Endodermal cell (in vitro differentiated cells): ENCODE results near the gene CLEC2L. TPM values are rescaled to one million over a fixed set of nuclear protein-coding genes. Genes with fewer than 3 reads are reported as not detected.
A peak's percentile ranks its signal among the peaks of the same experiment; 100 is the strongest.

Experiments used
- DNase-seq: peaks from one replicate; pipeline ENCODE4 v3.0.0-alpha.2; 2017
- H3K27ac ChIP-seq: 2 replicates; pipeline ENCODE4 v1.5.1; 2013; ENCODE audit warnings: mild to moderate bottlenecking, low read depth, low read length, moderate library complexity
- H3K27me3 ChIP-seq: 2 replicates; pipeline ENCODE4 v1.6.1; 2013; ENCODE audit warnings: mild to moderate bottlenecking, low read length, moderate library complexity; ENCODE audit not compliant: insufficient read depth, control insufficient read depth, poor library complexity, severe bottlenecking
- H3K36me3 ChIP-seq: 2 replicates; pipeline ENCODE4 v1.7.0; 2013; ENCODE audit warnings: mild to moderate bottlenecking, low read length, moderate library complexity; ENCODE audit not compliant: control insufficient read depth, insufficient read depth
- H3K4me1 ChIP-seq: one replicate; pipeline ENCODE4 v1.7.0; 2013; ENCODE audit warnings: low read length; ENCODE audit not compliant: control insufficient read depth, insufficient read depth
- H3K4me3 ChIP-seq: 2 replicates; pipeline ENCODE4 v1.5.1; 2013; ENCODE audit warnings: mild to moderate bottlenecking, low read length, moderate library complexity
- H3K9ac ChIP-seq: 2 replicates; pipeline ENCODE4 v1.6.1; 2013; ENCODE audit warnings: mild to moderate bottlenecking, low read length, moderate library complexity; ENCODE audit not compliant: poor library complexity, severe bottlenecking; ENCODE audit errors: extremely low read depth
- H3K9me3 ChIP-seq: 2 replicates; pipeline ENCODE4 v1.6.1; 2013; ENCODE audit warnings: mild to moderate bottlenecking, low read length, moderate library complexity; ENCODE audit not compliant: control insufficient read depth
- H3K27ac Mint-ChIP-seq: 2 replicates; pipeline ENCODE4 v1.8.0; 2020; ENCODE audit warnings: mixed read lengths
- H3K27me3 Mint-ChIP-seq: 2 replicates; pipeline ENCODE4 v1.8.0; 2021; ENCODE audit warnings: mild to moderate bottlenecking, mixed read lengths; ENCODE audit not compliant: insufficient read depth
- H3K36me3 Mint-ChIP-seq: 2 replicates; pipeline ENCODE4 v1.8.0; 2020; ENCODE audit warnings: low read depth, mixed read lengths
- H3K4me1 Mint-ChIP-seq: 2 replicates; pipeline ENCODE4 v1.8.0; 2020; ENCODE audit warnings: mixed read lengths
- H3K4me3 Mint-ChIP-seq: 2 replicates; pipeline ENCODE4 v1.8.0; 2020; ENCODE audit warnings: mild to moderate bottlenecking, moderate library complexity, mixed read lengths
- H3K9me3 Mint-ChIP-seq: 2 replicates; pipeline ENCODE4 v1.8.0; 2020; ENCODE audit warnings: mild to moderate bottlenecking, mixed read lengths
- WGBS, 2 experiments: methylation state at CpG; one replicate each; pipeline versions ENCODE4 v1.1.5 to v1.1.7; 2013; ENCODE audit warnings: missing lambda C conversion rate in 2 of 2, mixed read lengths in 1 of 2; ENCODE audit not compliant: insufficient coverage in 1 of 2, insufficient read length in 1 of 2; 5-methylcytosine and 5-hydroxymethylcytosine counted together
- total RNA-seq, 2 donors: library from RNA; stranded (reverse); fragmentation: NEBNext Ultra II Directional in 1 of 2; extraction: Animal tissue kit (Norgen Biotek cat#: 25700) in 1 of 2; gene quantifications; 2 replicates in 1 of 2; 3 replicates in 1 of 2; pipeline ENCODE4 v1.2.1, GENCODE V29; 2021
- TF ChIP-seq, protein P1 (sequence below): fragments of 200-600 bp; sonication (generic); conservative IDR thresholded peaks from 2 replicates; pipeline ENCODE4 v1.5.0; 2021; ENCODE audit warnings: antibody characterized with exemption, mild to moderate bottlenecking

Gene CLEC2L
- total RNA-seq, 2 donors from 2014 or later, result 1.2 to 1.5 TPM

DNA sequence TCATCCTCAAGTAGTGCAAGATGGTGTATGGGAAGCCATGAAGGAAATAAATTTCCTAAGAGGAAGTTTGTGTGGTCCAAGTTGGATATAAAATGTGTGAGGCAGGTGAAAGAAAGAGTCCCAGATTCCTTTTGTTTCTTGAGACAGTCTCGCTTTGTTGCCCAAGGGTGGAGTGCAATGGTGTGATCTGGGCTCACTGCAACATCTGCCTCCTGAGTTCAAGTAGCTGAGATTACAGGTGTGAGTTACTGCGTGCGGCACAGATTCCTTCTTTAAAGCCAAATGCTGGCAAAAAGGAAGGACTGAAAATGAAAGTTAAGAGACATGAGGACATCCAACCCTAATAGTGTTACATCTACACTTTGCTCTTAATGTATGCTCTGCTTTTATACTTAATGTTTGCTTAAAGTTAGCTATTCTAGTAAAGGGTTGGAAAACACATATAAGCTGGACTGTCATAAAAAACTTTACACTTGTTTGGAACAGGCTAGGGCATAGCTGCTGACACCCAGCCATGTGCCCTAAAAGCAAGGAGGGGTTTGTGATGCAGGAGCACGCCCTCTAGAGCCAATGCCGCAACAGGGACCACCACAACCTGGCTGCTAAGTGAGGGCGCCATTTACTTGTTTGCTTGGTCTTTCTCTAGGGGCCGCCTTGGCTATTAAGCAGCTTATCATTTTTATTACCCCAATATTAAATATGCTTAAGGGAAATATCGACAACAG is 34.5 kb downstream of the CLEC2L start:
- H3K4me3 Mint-ChIP-seq, result no peak overlapping the region
- Histone ChIP-seq H3K4me3 (no peak overlapping the region), H3K9me3 (no peaks in the 10 kb centered on the region), H3K27me3 (no peaks in the 10 kb centered on the region), H3K9ac (no peak overlapping the region), H3K36me3 (peaks cover under 1% of the 10 kb centered on the region), H3K27ac (no peak overlapping the region), H3K4me1 (no peaks in the 10 kb centered on the region)
- TF ChIP-seq, protein P1, sequence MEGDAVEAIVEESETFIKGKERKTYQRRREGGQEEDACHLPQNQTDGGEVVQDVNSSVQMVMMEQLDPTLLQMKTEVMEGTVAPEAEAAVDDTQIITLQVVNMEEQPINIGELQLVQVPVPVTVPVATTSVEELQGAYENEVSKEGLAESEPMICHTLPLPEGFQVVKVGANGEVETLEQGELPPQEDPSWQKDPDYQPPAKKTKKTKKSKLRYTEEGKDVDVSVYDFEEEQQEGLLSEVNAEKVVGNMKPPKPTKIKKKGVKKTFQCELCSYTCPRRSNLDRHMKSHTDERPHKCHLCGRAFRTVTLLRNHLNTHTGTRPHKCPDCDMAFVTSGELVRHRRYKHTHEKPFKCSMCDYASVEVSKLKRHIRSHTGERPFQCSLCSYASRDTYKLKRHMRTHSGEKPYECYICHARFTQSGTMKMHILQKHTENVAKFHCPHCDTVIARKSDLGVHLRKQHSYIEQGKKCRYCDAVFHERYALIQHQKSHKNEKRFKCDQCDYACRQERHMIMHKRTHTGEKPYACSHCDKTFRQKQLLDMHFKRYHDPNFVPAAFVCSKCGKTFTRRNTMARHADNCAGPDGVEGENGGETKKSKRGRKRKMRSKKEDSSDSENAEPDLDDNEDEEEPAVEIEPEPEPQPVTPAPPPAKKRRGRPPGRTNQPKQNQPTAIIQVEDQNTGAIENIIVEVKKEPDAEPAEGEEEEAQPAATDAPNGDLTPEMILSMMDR, result peak; percentile 56
- H3K27me3 Mint-ChIP-seq, result peaks cover 2% of the 10 kb centered on the region
- H3K27ac Mint-ChIP-seq, result no peak overlapping the region
- peak; percentile 71 for DNase-seq
- peaks cover 24% of the 10 kb centered on the region for H3K4me1 Mint-ChIP-seq
- H3K36me3 Mint-ChIP-seq, result peaks cover 16% of the 10 kb centered on the region
- H3K9me3 Mint-ChIP-seq, result peaks cover 6% of the 10 kb centered on the region
- WGBS, 2 experiments, result 80 to 86% methylated on average over 3 to 8 of the region's 8 CpGs

GRCh38 chr7:139559364-139560105 is 36.0 kb downstream of the CLEC2L start:
- Mint-ChIP-seq H3K9me3 (no peaks in the 10 kb centered on the region), H3K4me1 (peaks cover 24% of the 10 kb centered on the region), H3K27ac (peak overlapping the region; percentile 31), H3K36me3 (peaks cover 20% of the 10 kb centered on the region), H3K27me3 (peaks cover 2% of the 10 kb centered on the region), H3K4me3 (no peak overlapping the region)
- Histone ChIP-seq H3K27me3 (no peaks in the 10 kb centered on the region), H3K36me3 (peaks cover 14% of the 10 kb centered on the region), H3K4me3 (no peak overlapping the region), H3K9ac (no peak overlapping the region), H3K4me1 (peaks cover 9% of the 10 kb centered on the region), H3K27ac (no peak overlapping the region), H3K9me3 (no peaks in the 10 kb centered on the region)
- TF ChIP-seq, protein P1, result no peak
- WGBS, 2 experiments, result 92 to 97% methylated on average over 7 to 18 of the region's 18 CpGs
- DNase-seq, result peak; percentile 32

GRCh38 chr7:139560199-139560598 is 36.7 kb downstream of the CLEC2L start:
- peaks cover 20% of the 10 kb centered on the region for H3K36me3 Mint-ChIP-seq
- no peaks in the 10 kb centered on the region for H3K9me3 Mint-ChIP-seq
- H3K36me3 ChIP-seq, result peaks cover 15% of the 10 kb centered on the region

More at GRCh38 chr7:139560199-139560598, 36.7 kb downstream of the CLEC2L start:
- H3K4me3 ChIP-seq, result no peak overlapping the region
- H3K4me1 Mint-ChIP-seq, result peaks cover 28% of the 10 kb centered on the region
- H3K9me3 ChIP-seq, result no peaks in the 10 kb centered on the region
- no peak overlapping the region for H3K4me3 Mint-ChIP-seq
- 99 to 100% methylated on average over 1 to 2 of the region's 2 CpGs for WGBS, 2 experiments
- peaks cover 13% of the 10 kb centered on the region for H3K4me1 ChIP-seq
- no peak overlapping the region for H3K27ac Mint-ChIP-seq
- no peaks in the 10 kb centered on the region for H3K27me3 ChIP-seq
- TF ChIP-seq, protein P1, result no peak
- no peak overlapping the region for H3K9ac ChIP-seq
- no peak overlapping the region for H3K27ac ChIP-seq
- H3K27me3 Mint-ChIP-seq, result peaks cover 2% of the 10 kb centered on the region
- no peak for DNase-seq
